ENCODE results near the gene MTPN.
A peak's percentile ranks its signal among the peaks of the same experiment; 100 is the strongest.

MTPN gene

GRCh38 chr7:135884495-135885232 is 92.5 kb downstream of the MTPN start:
- no peak for DNase-seq

GRCh38 chr7:135879233-135879632 is 97.9 kb downstream of the MTPN start:
- DNase-seq = no peak

GRCh38 chr7:135878284-135878683 is 98.9 kb downstream of the MTPN start:
- DNase-seq = no peak

- peak; percentile 17 for DNase-seq
These were observed 99.4 kb downstream of the MTPN start for GRCh38 chr7:135877805-135878204.
